GM21528 (cell line): ENCODE data around the gene SLC22A6.

Experiments
- ATAC-seq: cut with Tn5 transposase; IDR thresholded peaks from one replicate; pipeline ENCODE4 v1.9.1; 2021; ENCODE audit warnings: mild to moderate bottlenecking, moderate library complexity; ENCODE audit not compliant: unreplicated experiment, low FRiP score

The SLC22A6 gene

GRCh38 chr11:62984451-62984991, at the start of gene SLC22A6:
Gene SLC22A6, minus strand, starts transcription at chr11:62984967. Its CDS starts 277 bp downstream, at chr11:62984690.
- no peak for ATAC-seq

- ATAC-seq, result no peak
Measured at GRCh38 chr11:63032457-63032856, 47.7 kb upstream of the SLC22A6 start.

- no peak for ATAC-seq
Measured at GRCh38 chr11:63023841-63024648, 39.3 kb upstream of the SLC22A6 start.

- no peak for ATAC-seq
Measured at GRCh38 chr11:63023222-63023814, 38.6 kb upstream of the SLC22A6 start.

- ATAC-seq, result no peak
Measured at GRCh38 chr11:63022441-63022840, 37.7 kb upstream of the SLC22A6 start.

- ATAC-seq, result no peak
Measured at GRCh38 chr11:63020671-63021291, 36.0 kb upstream of the SLC22A6 start.

- ATAC-seq, result no peak
Measured at GRCh38 chr11:63019506-63019905, 34.7 kb upstream of the SLC22A6 start.

GRCh38 chr11:63017306-63017974, 32.7 kb upstream of the SLC22A6 start:
- ATAC-seq, result no peak

GRCh38 chr11:63015521-63016215, 30.9 kb upstream of the SLC22A6 start, which contains the start of gene SLC22A8:
Gene SLC22A8, minus strand, starts transcription at chr11:63015841. Its CDS starts 883 bp downstream, at chr11:63014958.
- no peak for ATAC-seq

GRCh38 chr11:63014408-63015055, 29.8 kb upstream of the SLC22A6 start:
- no peak for ATAC-seq

- ATAC-seq, result no peak
Measured at GRCh38 chr11:63012839-63013238, 28.1 kb upstream of the SLC22A6 start.

- no peak for ATAC-seq
Measured at GRCh38 chr11:63012430-63012829, 27.7 kb upstream of the SLC22A6 start.

GRCh38 chr11:63010934-63011439, 26.2 kb upstream of the SLC22A6 start:
- no peak for ATAC-seq

GRCh38 chr11:63007920-63008319, 23.2 kb upstream of the SLC22A6 start:
- ATAC-seq, result no peak

- ATAC-seq, result no peak
Measured at GRCh38 chr11:63001456-63001855, 16.7 kb upstream of the SLC22A6 start.

GRCh38 chr11:62999649-63000048, 14.9 kb upstream of the SLC22A6 start:
- ATAC-seq, result no peak

- no peak for ATAC-seq
Measured at GRCh38 chr11:62999156-62999555, 14.4 kb upstream of the SLC22A6 start.

- no peak for ATAC-seq
Measured at GRCh38 chr11:62996271-62996670, 11.5 kb upstream of the SLC22A6 start.

- no peak for ATAC-seq
Measured at GRCh38 chr11:62994775-62995174, 10.0 kb upstream of the SLC22A6 start.
